BJ (cell line): ENCODE data around the gene TRPV4. TPM values are rescaled to one million over a fixed set of nuclear protein-coding genes. Genes with fewer than 3 reads are reported as not detected.

Experiments
- CTCF ChIA-PET: fragments of 350-600 bp; formaldehyde crosslinking; extraction: SDS; loops from one replicate; lab custom pipeline; 2021; ENCODE audit warnings: antibody characterized with exemption, inconsistent platforms; lab: Yijun Ruan, JAX
- POLR2A ChIA-PET: fragments of 300-600 bp; sonication (Branson Sonifier 250); formaldehyde crosslinking; extraction: SDS; loops from one replicate; lab custom pipeline; 2021; ENCODE audit warnings: antibody characterized with exemption; lab: Charles Lee
- DNase-seq: peaks from one replicate; pipeline ENCODE4 v3.0.0-alpha.2; 2011; ENCODE audit warnings: low read depth
- H3K27me3 ChIP-seq: 2 replicates; pipeline ENCODE4 v1.6.0; 2011; ENCODE audit warnings: low read length; ENCODE audit not compliant: control insufficient read depth, insufficient read depth
- H3K36me3 ChIP-seq: 2 replicates; pipeline ENCODE4 v1.5.1; 2011; ENCODE audit warnings: low read length; ENCODE audit not compliant: control insufficient read depth, insufficient read depth
- H3K4me3 ChIP-seq: 2 replicates; pipeline ENCODE4 v1.5.1; 2011; ENCODE audit warnings: low read depth, mild to moderate bottlenecking, control low read depth, low read length
- CTCF ChIP-seq: IDR thresholded peaks from 2 replicates; pipeline ENCODE4 v1.5.1; 2011; ENCODE audit warnings: low read depth, mild to moderate bottlenecking, control low read depth, inconsistent platforms, low read length, moderate library complexity; ENCODE audit not compliant: insufficient read depth
- polyA plus RNA-seq: library from polyadenylated mRNA; depleted of rRNA; stranded (reverse); fragments of >200 nt; gene quantifications from 2 replicates; pipeline ENCODE4 v1.2.3, GENCODE V29; 2011

TRPV4 gene
- polyA plus RNA-seq, 1 experiment: 13.4 TPM

DNA sequence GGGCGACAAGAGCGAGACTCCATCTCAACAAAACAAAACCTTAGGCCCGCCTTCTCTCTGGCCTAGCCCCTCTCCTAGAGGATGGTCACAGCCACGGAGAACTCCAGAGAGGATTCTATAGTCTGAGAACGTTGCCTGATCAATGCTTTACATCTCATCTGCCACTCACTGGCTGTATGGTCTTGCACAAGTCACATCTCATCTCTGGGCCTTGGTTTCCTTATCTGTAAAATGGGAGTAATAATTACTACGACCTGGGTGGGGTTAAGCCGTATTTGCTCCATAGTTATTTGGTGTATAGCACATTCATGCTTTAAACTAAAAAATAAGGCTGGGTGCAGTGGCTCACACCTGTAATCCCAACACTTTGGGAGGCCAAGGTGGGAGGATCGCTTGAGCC lies 8.5 kb downstream of the TRPV4 start:
- Histone ChIP-seq H3K27me3 (no peaks in the 10 kb centered on the region; the same call in 1 of the 2 replicates), H3K4me3 (no peak overlapping the region), H3K36me3 (no peaks in the 10 kb centered on the region; the same call in 1 of the 2 replicates)
- CTCF ChIA-PET: interaction anchor here (0.9 to 1.5 kb wide), 3 partner anchors 18 to 21 kb away, joined by 4 to 5 read pairs (median 4); no protein-coding TSS in a partner anchor
- no peak for TF ChIP-seq CTCF
- POLR2A ChIA-PET: no interaction called here
- DNase-seq: no peak

- Histone ChIP-seq H3K36me3 (no peaks in the 10 kb centered on the region; the same call in 1 of the 2 replicates), H3K4me3 (no peak overlapping the region), H3K27me3 (no peaks in the 10 kb centered on the region; the same call in 1 of the 2 replicates)
- DNase-seq: no peak
- POLR2A ChIA-PET: no interaction called here
- TF ChIP-seq CTCF: no peak
- CTCF ChIA-PET: interaction anchor here (1.7 kb wide), 1 partner anchor 22 kb away, joined by 5 read pairs; no protein-coding TSS in a partner anchor
These were observed 10.2 kb downstream of the TRPV4 start for GRCh38 chr12:109822951-109823411.

DNA sequence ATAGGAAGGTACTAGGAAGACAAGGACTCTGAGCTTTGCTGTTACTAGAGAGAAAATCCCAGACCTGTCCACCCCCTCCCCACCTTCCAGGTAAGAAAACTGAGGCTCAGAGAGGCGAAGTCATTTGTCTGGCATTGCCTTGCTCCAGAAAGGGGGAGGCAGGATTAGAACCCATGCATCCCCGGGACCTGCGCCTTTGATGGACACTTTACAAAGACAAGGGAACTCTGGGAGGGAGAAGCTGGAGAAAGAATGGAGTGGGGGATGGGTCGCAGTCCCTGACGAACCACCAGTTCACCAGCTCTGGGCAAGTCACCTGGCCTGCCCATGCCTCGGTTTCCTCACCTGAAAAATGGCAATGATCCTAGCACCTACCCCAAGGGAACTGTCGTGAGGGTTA lies 10.8 kb downstream of the TRPV4 start:
- no peaks in the 10 kb centered on the region; the same call in 1 of the 2 replicates for H3K36me3 ChIP-seq
- ChIA-PET CTCF (interaction anchor here (1.7 kb wide), 1 partner anchor 23 kb away, joined by 5 read pairs; no protein-coding TSS in a partner anchor), POLR2A (no interaction called here)
- no peak for TF ChIP-seq CTCF
- DNase-seq: no peak
- no peak overlapping the region for H3K4me3 ChIP-seq
- H3K27me3 ChIP-seq: no peaks in the 10 kb centered on the region; the same call in 1 of the 2 replicates

DNA sequence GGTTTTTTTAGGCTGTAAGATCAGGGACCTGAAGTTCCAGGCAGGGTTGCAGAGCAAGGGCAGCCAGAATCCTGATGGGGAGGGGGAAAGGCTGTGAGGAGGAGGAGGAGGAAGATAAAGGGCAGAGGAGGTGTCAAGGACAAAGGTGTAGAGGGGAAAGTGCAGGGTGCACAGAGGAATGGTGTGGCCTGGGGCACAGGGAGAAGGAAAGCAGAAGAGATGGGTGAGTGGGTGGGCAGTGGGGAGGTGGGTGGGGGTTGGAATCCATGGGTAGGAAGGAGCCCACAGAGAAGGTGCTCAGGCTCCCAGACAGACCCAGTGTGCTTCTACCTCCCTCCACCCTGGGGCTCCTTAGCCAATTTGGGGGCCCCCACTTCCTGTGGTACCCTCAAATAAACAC lies 11.2 kb downstream of the TRPV4 start:
- Histone ChIP-seq H3K27me3 (no peaks in the 10 kb centered on the region; the same call in 1 of the 2 replicates), H3K36me3 (no peaks in the 10 kb centered on the region; the same call in 1 of the 2 replicates), H3K4me3 (no peak overlapping the region)
- POLR2A ChIA-PET: no interaction called here
- CTCF ChIA-PET: interaction anchor here (1.7 kb wide), 1 partner anchor 24 kb away, joined by 5 read pairs; no protein-coding TSS in a partner anchor
- no peak for DNase-seq
- TF ChIP-seq CTCF: no peak

GRCh38 chr12:109820816-109821381 lies 12.3 kb downstream of the TRPV4 start:
- no peaks in the 10 kb centered on the region; the same call in 1 of the 2 replicates for H3K36me3 ChIP-seq
- no peaks in the 10 kb centered on the region; the same call in 1 of the 2 replicates for H3K27me3 ChIP-seq
- POLR2A ChIA-PET: no interaction called here
- no peak for TF ChIP-seq CTCF
- no peak for DNase-seq
- H3K4me3 ChIP-seq: no peak overlapping the region
- CTCF ChIA-PET: interaction anchor here (1.2 to 1.7 kb wide), 3 partner anchors 10 to 25 kb away, joined by 3 to 5 read pairs (median 4); no protein-coding TSS in a partner anchor
